Hepatocyte (in vitro differentiated cells): ENCODE data around the gene ZGLP1.

Experiments
- CTCF ChIP-seq: fragments of 200-600 bp; sonication (generic); IDR thresholded peaks from 2 replicates; pipeline ENCODE4 v1.5.1; 2016; ENCODE audit warnings: antibody characterized with exemption, mild to moderate bottlenecking; ENCODE audit not compliant: poor library complexity
- EZH2 ChIP-seq: fragments of 200-600 bp; sonication (generic); IDR thresholded peaks from 2 replicates; pipeline ENCODE4 v1.6.1; 2016; ENCODE audit warnings: antibody characterized with exemption, mild to moderate bottlenecking, borderline replicate concordance
- EZH2phosphoT487 ChIP-seq: fragments of 200-600 bp; sonication (generic); IDR thresholded peaks from one replicate; pipeline ENCODE4 v1.6.1; 2018; ENCODE audit warnings: antibody characterized with exemption, mild to moderate bottlenecking, low read depth, moderate library complexity; ENCODE audit not compliant: unreplicated experiment, severe bottlenecking

DNA sequence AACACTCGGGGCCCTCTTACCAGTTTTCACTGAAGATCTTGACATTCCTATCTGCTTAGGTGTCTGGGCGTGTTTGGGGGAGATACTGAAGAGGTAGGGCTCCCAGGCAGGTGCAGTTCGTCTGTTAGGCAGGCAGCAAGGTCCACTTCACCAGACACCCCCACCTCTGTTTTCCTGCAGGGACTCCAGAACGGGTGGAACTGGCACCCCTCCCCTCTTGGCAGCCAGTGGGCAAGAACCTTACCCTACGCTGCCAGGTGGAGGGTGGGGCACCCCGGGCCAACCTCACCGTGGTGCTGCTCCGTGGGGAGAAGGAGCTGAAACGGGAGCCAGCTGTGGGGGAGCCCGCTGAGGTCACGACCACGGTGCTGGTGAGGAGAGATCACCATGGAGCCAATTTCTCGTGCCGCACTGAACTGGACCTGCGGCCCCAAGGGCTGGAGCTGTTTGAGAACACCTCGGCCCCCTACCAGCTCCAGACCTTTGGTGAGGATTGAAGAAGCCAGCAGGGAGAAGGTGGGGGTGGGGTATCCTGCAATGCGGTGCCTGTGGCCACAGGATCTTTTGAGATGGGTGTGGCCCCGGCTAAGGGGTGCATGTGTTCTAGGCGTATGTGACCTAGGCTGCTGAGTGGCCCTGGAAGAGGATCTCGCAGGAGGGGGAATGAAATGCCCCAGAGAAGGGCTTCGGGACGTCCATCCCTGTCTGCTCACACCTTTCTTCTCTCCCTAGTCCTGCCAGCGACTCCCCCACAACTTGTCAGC lies 26.1 kb downstream of the ZGLP1 start:
- TF ChIP-seq CTCF (no peak), EZH2 (no peak), EZH2phosphoT487 (no peak)
